GM18873 (cell line): Measurements from ENCODE around the gene WNT7A.

Experiments used
- ATAC-seq: cut with Tn5 transposase; IDR thresholded peaks from one replicate; pipeline ENCODE4 v1.9.1; 2021; ENCODE audit warnings: mild to moderate bottlenecking, moderate library complexity, moderate number of reproducible peaks; ENCODE audit not compliant: unreplicated experiment, low FRiP score

WNT7A gene

GRCh38 chr3:13782501-13782900 is 97.4 kb downstream of the WNT7A start:
- no peak for ATAC-seq

GRCh38 chr3:13781417-13781816 is 98.5 kb downstream of the WNT7A start:
- ATAC-seq: no peak

- ATAC-seq: no peak
Observed at GRCh38 chr3:13780432-13781176, 99.3 kb downstream of the WNT7A start.

- ATAC-seq: no peak
Observed at GRCh38 chr3:13776253-13777050, 103.4 kb downstream of the WNT7A start.

GRCh38 chr3:13772885-13773745 is 106.8 kb downstream of the WNT7A start:
- ATAC-seq: no peak

- ATAC-seq: no peak
Observed at GRCh38 chr3:13772321-13772745, 107.5 kb downstream of the WNT7A start.

GRCh38 chr3:13771496-13771895 is 108.4 kb downstream of the WNT7A start:
- no peak for ATAC-seq

GRCh38 chr3:13770170-13771169 is 109.4 kb downstream of the WNT7A start:
- ATAC-seq: no peak

- no peak for ATAC-seq
Observed at GRCh38 chr3:13769422-13769821, 110.4 kb downstream of the WNT7A start.

GRCh38 chr3:13768453-13768852 is 111.4 kb downstream of the WNT7A start:
- no peak for ATAC-seq

- ATAC-seq: no peak
Observed at GRCh38 chr3:13767896-13768295, 112.0 kb downstream of the WNT7A start.

GRCh38 chr3:13767030-13767429 is 112.8 kb downstream of the WNT7A start:
- ATAC-seq: no peak
